ENCODE measurements around the gene CD160.
"Not testable (repeated sequence)": the region's sequence is repeated elsewhere in the genome, so short reads cannot be mapped to it uniquely, and the experiment has no call there.

CD160 gene

GRCh38 chr1:145757420-145757819 is 38.1 kb downstream of the CD160 start:
- no peak for DNase-seq (ENCODE audit: low read depth, low spot score)
- H3K4me3 ChIP-seq (ENCODE audit: low read depth, low read length): no peak overlapping the region
- no peak for TF ChIP-seq CTCF (IDR thresholded peaks at IDR 0.05; ENCODE audit: insufficient read depth, low read length, missing control alignments)
- CTCF ChIA-PET: no interaction called here
- POLR2A ChIA-PET: no interaction called here

GRCh38 chr1:145758116-145758515 is 38.8 kb downstream of the CD160 start:
- DNase-seq (ENCODE audit: low read depth, low spot score): no peak
- ChIA-PET CTCF (interaction anchor here (2.1 kb wide), 1 partner anchor 37 kb away, joined by 12 read pairs; no protein-coding TSS in a partner anchor), POLR2A (no interaction called here)
- H3K4me3 ChIP-seq (ENCODE audit: low read depth, low read length): no peak overlapping the region
- TF ChIP-seq CTCF (IDR thresholded peaks at IDR 0.05; ENCODE audit: insufficient read depth, low read length, missing control alignments): no peak

- no peak overlapping the region for H3K4me3 ChIP-seq (ENCODE audit: low read depth, low read length)
- no peak for DNase-seq (ENCODE audit: low read depth, low spot score)
- no peak for TF ChIP-seq CTCF (IDR thresholded peaks at IDR 0.05; ENCODE audit: insufficient read depth, low read length, missing control alignments)
- ChIA-PET CTCF (interaction anchor here (0.9 to 2.1 kb wide), 3 partner anchors 15 to 66 kb away, joined by 3 to 12 read pairs (median 5); no protein-coding TSS in a partner anchor), POLR2A (no interaction called here)
Observed at GRCh38 chr1:145758575-145758974, 39.3 kb downstream of the CD160 start.

GRCh38 chr1:145759721-145760120 is 40.4 kb downstream of the CD160 start:
- POLR2A ChIA-PET: no interaction called here
- H3K4me3 ChIP-seq (ENCODE audit: low read depth, low read length): no peak overlapping the region
- no peak for DNase-seq (ENCODE audit: low read depth, low spot score)
- CTCF ChIA-PET: interaction anchor here (2.1 kb wide), 1 partner anchor 39 kb away, joined by 12 read pairs; no protein-coding TSS in a partner anchor
- TF ChIP-seq CTCF (IDR thresholded peaks at IDR 0.05; ENCODE audit: insufficient read depth, low read length, missing control alignments): no peak

- DNase-seq (ENCODE audit: low read depth, low spot score); POLR2A ChIA-PET; H3K4me3 ChIP-seq (ENCODE audit: low read depth, low read length): not testable (repeated sequence)
- CTCF ChIA-PET: interaction anchor here (2.1 kb wide), 1 partner anchor 39 kb away, joined by 12 read pairs; no protein-coding TSS in a partner anchor
Observed at GRCh38 chr1:145760395-145760949, 41.2 kb downstream of the CD160 start.

GRCh38 chr1:145761498-145761897 is 42.2 kb downstream of the CD160 start:
- DNase-seq (ENCODE audit: low read depth, low spot score); CTCF ChIA-PET; H3K4me3 ChIP-seq (ENCODE audit: low read depth, low read length); POLR2A ChIA-PET: not testable (repeated sequence)

GRCh38 chr1:145762001-145762400 is 42.7 kb downstream of the CD160 start:
- CTCF ChIA-PET; H3K4me3 ChIP-seq (ENCODE audit: low read depth, low read length); DNase-seq (ENCODE audit: low read depth, low spot score); POLR2A ChIA-PET: not testable (repeated sequence)

GRCh38 chr1:145764231-145764940 is 45.1 kb downstream of the CD160 start:
- POLR2A ChIA-PET; H3K4me3 ChIP-seq (ENCODE audit: low read depth, low read length); DNase-seq (ENCODE audit: low read depth, low spot score); CTCF ChIA-PET: not testable (repeated sequence)

GRCh38 chr1:145765127-145765526 is 45.8 kb downstream of the CD160 start:
- H3K4me3 ChIP-seq (ENCODE audit: low read depth, low read length); CTCF ChIA-PET; DNase-seq (ENCODE audit: low read depth, low spot score); POLR2A ChIA-PET: not testable (repeated sequence)

GRCh38 chr1:145765585-145766360 is 46.5 kb downstream of the CD160 start:
- DNase-seq (ENCODE audit: low read depth, low spot score); H3K4me3 ChIP-seq (ENCODE audit: low read depth, low read length); POLR2A ChIA-PET; CTCF ChIA-PET: not testable (repeated sequence)

GRCh38 chr1:145766926-145767325 is 47.6 kb downstream of the CD160 start:
- H3K4me3 ChIP-seq (ENCODE audit: low read depth, low read length); CTCF ChIA-PET; DNase-seq (ENCODE audit: low read depth, low spot score); POLR2A ChIA-PET: not testable (repeated sequence)

- DNase-seq (ENCODE audit: low read depth, low spot score); POLR2A ChIA-PET; H3K4me3 ChIP-seq (ENCODE audit: low read depth, low read length); CTCF ChIA-PET: not testable (repeated sequence)
Observed at GRCh38 chr1:145768004-145768403, 48.7 kb downstream of the CD160 start.
